Measurements from ENCODE around the gene METTL9. TPM values are rescaled to one million over a fixed set of nuclear protein-coding genes. Genes with fewer than 3 reads are reported as not detected.
"Not testable (repeated sequence)": the region's sequence is repeated elsewhere in the genome, so short reads cannot be mapped to it uniquely, and the experiment has no call there.

Gene METTL9
- total RNA-seq, 4 donors from 2014 or later, result 73.5 to 231 (median 131) TPM

DNA sequence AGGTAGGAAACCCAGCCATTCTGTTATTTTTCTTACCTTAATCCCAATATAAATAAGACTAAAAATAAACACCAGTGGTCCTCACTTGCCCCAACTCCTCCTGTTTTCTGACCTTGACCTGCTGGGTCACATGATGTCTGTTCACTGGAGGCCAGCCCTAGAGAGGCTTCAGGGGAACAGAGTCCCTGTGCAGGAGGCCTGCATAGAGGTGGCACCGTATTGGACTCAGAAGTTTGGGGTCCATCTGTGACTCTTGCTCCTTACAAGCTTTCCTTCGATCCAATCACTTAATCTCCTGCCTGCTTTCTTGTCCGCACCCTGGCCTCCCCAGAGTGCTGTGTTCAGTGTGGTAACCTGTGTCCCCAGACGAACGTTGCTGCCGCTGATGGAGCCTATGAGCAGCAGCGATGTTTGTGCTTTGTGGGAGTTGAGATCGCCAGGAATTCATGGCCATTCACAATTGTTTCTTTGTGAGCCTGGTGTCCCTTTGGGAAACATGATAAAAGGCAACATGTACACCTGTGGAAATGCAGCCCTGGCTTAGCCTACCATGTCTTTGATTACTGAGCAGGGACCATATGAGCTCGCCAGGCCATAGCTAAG is 48.3 kb downstream of the METTL9 start:
- intact Hi-C loops (cut with DNase I; ENCODE audit: low total_unique reads), result no loop called here
- H3K27ac ChIP-seq, result no peak overlapping the region

GRCh38 chr16:21649826-21650406 is 50.5 kb downstream of the METTL9 start:
- H3K36me3 ChIP-seq; intact Hi-C loops (cut with DNase I; ENCODE audit: low total_unique reads); H3K27ac ChIP-seq; H3K9me3 ChIP-seq; H3K27me3 ChIP-seq; H3K4me1 ChIP-seq; H3K4me3 ChIP-seq; DNase-seq: not testable (repeated sequence)

More for the DNA sequence above, 48.3 kb downstream of the METTL9 start:
- TF ChIP-seq, protein P1, sequence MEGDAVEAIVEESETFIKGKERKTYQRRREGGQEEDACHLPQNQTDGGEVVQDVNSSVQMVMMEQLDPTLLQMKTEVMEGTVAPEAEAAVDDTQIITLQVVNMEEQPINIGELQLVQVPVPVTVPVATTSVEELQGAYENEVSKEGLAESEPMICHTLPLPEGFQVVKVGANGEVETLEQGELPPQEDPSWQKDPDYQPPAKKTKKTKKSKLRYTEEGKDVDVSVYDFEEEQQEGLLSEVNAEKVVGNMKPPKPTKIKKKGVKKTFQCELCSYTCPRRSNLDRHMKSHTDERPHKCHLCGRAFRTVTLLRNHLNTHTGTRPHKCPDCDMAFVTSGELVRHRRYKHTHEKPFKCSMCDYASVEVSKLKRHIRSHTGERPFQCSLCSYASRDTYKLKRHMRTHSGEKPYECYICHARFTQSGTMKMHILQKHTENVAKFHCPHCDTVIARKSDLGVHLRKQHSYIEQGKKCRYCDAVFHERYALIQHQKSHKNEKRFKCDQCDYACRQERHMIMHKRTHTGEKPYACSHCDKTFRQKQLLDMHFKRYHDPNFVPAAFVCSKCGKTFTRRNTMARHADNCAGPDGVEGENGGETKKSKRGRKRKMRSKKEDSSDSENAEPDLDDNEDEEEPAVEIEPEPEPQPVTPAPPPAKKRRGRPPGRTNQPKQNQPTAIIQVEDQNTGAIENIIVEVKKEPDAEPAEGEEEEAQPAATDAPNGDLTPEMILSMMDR (IDR thresholded peaks at IDR 0.05), result no peak
- no peak for TF ChIP-seq POLR2A (IDR thresholded peaks at IDR 0.05)
- Histone ChIP-seq H3K9me3 (no peaks in the 10 kb centered on the region), H3K4me1 (no peaks in the 10 kb centered on the region), H3K27me3 (no peaks in the 10 kb centered on the region), H3K36me3 (no peaks in the 10 kb centered on the region), H3K4me3 (no peak overlapping the region)
- DNase-seq, result no peak

DNA sequence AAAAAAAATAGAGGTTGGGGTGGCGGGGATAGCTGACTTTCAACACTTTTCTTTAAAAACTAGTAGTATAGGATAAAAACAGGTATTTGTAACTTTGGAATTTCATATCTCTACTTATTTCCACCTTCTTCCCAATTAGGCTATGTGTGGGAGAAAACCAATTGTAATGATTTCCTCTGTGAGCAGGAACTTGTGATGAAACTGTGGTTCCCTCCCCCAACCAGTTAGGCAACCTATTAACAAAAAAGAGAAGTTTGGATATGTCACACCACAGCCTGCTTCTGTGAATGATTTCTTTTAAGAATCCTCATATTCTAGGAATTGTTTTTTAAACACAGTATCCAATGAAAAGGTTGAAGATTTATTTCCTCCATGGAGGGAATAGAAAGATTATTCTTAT is 51.1 kb downstream of the METTL9 start:
- DNase-seq, result no peak
- no peaks in the 10 kb centered on the region for H3K27me3 ChIP-seq
- no peak overlapping the region for H3K4me3 ChIP-seq
- intact Hi-C loops (cut with DNase I; ENCODE audit: low total_unique reads), result no loop called here
- H3K4me1 ChIP-seq, result no peaks in the 10 kb centered on the region
- H3K27ac ChIP-seq, result no peak overlapping the region
- H3K9me3 ChIP-seq, result no peaks in the 10 kb centered on the region
- H3K36me3 ChIP-seq, result no peaks in the 10 kb centered on the region
- no peak for TF ChIP-seq POLR2A (IDR thresholded peaks at IDR 0.05)

DNA sequence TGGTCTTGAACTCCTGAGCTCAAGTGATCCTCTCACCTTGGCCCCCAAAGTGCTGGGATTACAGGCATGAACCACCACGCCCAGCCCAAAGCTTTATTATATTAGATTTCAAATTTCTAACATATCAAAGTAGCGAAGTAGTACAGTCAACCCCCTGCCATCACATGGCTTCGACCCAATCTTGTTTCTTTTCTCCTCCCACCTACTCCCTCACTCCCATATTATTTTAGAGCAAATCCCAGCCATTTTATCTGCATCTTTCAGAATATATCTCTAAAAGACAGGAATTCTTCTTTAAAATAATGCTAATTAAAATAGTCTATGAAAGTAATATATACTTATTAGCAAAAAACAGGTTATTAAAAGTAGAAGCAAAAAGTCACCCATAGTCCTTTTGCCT is 52.1 kb downstream of the METTL9 start:
- intact Hi-C loops (cut with DNase I; ENCODE audit: low total_unique reads), result no loop called here
- H3K4me1 ChIP-seq, result no peaks in the 10 kb centered on the region
- H3K36me3 ChIP-seq, result no peaks in the 10 kb centered on the region
- no peak overlapping the region for H3K4me3 ChIP-seq
- no peak overlapping the region for H3K27ac ChIP-seq
- no peaks in the 10 kb centered on the region for H3K9me3 ChIP-seq
- H3K27me3 ChIP-seq, result no peaks in the 10 kb centered on the region
- DNase-seq, result no peak
- no peak for TF ChIP-seq POLR2A (IDR thresholded peaks at IDR 0.05)
- TF ChIP-seq, protein P1 (IDR thresholded peaks at IDR 0.05), result no peak

- Histone ChIP-seq H3K27ac (no peak within 1 kb of the TSS), H3K27me3 (no peaks in the 10 kb centered on the region), H3K4me3 (no peak within 1 kb of the TSS), H3K9me3 (no peaks in the 10 kb centered on the region), H3K4me1 (no peaks in the 10 kb centered on the region), H3K36me3 (no peaks in the 10 kb centered on the region)
- intact Hi-C loops (cut with DNase I; ENCODE audit: low total_unique reads), result no loop called here
- TF ChIP-seq POLR2A (IDR thresholded peaks at IDR 0.05), result no peak
- TF ChIP-seq, protein P1 (IDR thresholded peaks at IDR 0.05), result no peak
- no peak for DNase-seq
These were observed 53.1 kb downstream of the METTL9 start, which contains the start of gene IGSF6 for GRCh38 chr16:21652453-21652852. TSS of gene IGSF6 (minus strand) at chr16:21652608. CDS start at chr16:21652598, 10 bp downstream.

DNA sequence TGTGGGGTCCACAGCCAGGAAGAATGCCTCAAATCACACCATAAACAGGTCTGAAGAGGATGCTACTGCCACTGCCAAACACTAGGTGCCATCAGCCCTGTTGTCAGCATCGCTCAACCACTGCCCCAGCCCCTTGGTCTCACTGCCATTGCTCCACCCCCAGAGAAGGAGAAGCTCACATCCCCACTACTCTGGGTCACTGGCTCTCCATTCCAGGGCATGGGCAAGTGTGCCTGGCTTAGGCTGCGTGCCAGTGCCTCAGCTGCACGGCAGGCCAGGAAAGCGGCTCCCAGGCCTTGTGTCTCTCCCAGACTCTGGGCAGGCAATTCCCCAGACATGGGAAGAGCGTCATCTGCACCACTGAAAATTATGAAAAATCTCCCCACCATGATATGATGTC is 54.2 kb downstream of the METTL9 start:
- Histone ChIP-seq H3K27me3 (no peaks in the 10 kb centered on the region), H3K36me3 (no peaks in the 10 kb centered on the region), H3K4me3 (no peak overlapping the region), H3K9me3 (no peaks in the 10 kb centered on the region), H3K27ac (no peak overlapping the region), H3K4me1 (no peaks in the 10 kb centered on the region)
- TF ChIP-seq, protein P1 (IDR thresholded peaks at IDR 0.05), result no peak
- no peak for TF ChIP-seq POLR2A (IDR thresholded peaks at IDR 0.05)
- intact Hi-C loops (cut with DNase I; ENCODE audit: low total_unique reads), result no loop called here
- DNase-seq, result no peak

Data from uterus (tissue), 4 donors.